ENCODE measurements around the gene CYP26B1.

Gene CYP26B1

GRCh38 chr2:72181616-72182015 lies 34.0 kb upstream of the CYP26B1 start:
- Histone ChIP-seq H3K79me2 (ENCODE audit: insufficient read depth, low read length) (no peaks in the 10 kb centered on the region), H3K9me3 (ENCODE audit: insufficient read depth, low read length, severe bottlenecking) (no peaks in the 10 kb centered on the region), H3K4me1 (ENCODE audit: insufficient read depth, low read length) (no peaks in the 10 kb centered on the region), H3K4me3 (ENCODE audit: low read depth in 1 of 2, low read length in 2 of 2) (no peak overlapping the region), H3K36me3 (ENCODE audit: insufficient read depth, low read length) (no peaks in the 10 kb centered on the region), H3K9ac (ENCODE audit: low read depth, low read length) (no peak overlapping the region), H3K4me2 (ENCODE audit: insufficient read depth, low read length) (no peak overlapping the region), H3K27me3 (ENCODE audit: insufficient read depth, low read length, poor library complexity) (no peaks in the 10 kb centered on the region), H3K27ac (ENCODE audit: low read length) (no peak overlapping the region), H4K20me1 (ENCODE audit: insufficient read depth, low read length) (no peaks in the 10 kb centered on the region), H2AFZ (ENCODE audit: low read depth, low read length) (no peak overlapping the region)
- ATAC-seq (ENCODE audit: insufficient read depth, low read depth) = no peak
- TF ChIP-seq EZH2 (IDR thresholded peaks at IDR 0.05; ENCODE audit: borderline replicate concordance, low read depth, low read length, severe bottlenecking) = no peak
- TF ChIP-seq, protein P1, sequence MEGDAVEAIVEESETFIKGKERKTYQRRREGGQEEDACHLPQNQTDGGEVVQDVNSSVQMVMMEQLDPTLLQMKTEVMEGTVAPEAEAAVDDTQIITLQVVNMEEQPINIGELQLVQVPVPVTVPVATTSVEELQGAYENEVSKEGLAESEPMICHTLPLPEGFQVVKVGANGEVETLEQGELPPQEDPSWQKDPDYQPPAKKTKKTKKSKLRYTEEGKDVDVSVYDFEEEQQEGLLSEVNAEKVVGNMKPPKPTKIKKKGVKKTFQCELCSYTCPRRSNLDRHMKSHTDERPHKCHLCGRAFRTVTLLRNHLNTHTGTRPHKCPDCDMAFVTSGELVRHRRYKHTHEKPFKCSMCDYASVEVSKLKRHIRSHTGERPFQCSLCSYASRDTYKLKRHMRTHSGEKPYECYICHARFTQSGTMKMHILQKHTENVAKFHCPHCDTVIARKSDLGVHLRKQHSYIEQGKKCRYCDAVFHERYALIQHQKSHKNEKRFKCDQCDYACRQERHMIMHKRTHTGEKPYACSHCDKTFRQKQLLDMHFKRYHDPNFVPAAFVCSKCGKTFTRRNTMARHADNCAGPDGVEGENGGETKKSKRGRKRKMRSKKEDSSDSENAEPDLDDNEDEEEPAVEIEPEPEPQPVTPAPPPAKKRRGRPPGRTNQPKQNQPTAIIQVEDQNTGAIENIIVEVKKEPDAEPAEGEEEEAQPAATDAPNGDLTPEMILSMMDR (IDR thresholded peaks at IDR 0.05; ENCODE audit: borderline replicate concordance, extremely low read depth, low read length, poor library complexity, severe bottlenecking) = no peak
- DNase-seq = no peak

DNA sequence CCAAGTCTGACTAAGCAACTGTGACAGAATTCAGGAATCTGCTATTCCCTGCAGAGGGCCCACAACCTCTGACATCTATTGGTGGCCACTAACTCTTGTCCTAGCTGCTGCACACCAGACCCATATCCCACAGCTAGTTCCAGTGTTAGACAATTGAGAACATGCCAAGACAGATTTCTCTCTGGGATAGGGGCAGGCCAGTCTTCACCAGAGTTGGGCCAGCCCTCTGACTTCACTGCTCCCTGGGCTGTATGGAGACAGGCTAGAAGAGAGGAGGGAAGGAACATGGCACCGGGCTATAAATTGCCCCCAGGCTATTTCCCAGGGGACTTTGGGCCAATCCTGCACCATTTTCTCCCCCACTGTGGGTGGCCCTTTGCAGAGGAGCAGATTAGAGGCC lies 32.7 kb upstream of the CYP26B1 start:
- no peak overlapping the region for H3K27ac ChIP-seq (ENCODE audit: low read length)
- H2AFZ ChIP-seq (ENCODE audit: low read depth, low read length) = no peak overlapping the region
- TF ChIP-seq, protein P1 (IDR thresholded peaks at IDR 0.05; ENCODE audit: borderline replicate concordance, extremely low read depth, low read length, poor library complexity, severe bottlenecking) = no peak
- no peak for TF ChIP-seq EZH2 (IDR thresholded peaks at IDR 0.05; ENCODE audit: borderline replicate concordance, low read depth, low read length, severe bottlenecking)
- no peaks in the 10 kb centered on the region for H3K36me3 ChIP-seq (ENCODE audit: insufficient read depth, low read length)
- H3K27me3 ChIP-seq (ENCODE audit: insufficient read depth, low read length, poor library complexity) = no peaks in the 10 kb centered on the region
- DNase-seq = no peak
- H3K4me3 ChIP-seq (ENCODE audit: low read depth in 1 of 2, low read length in 2 of 2) = no peak overlapping the region
- H3K4me2 ChIP-seq (ENCODE audit: insufficient read depth, low read length) = no peak overlapping the region
- H4K20me1 ChIP-seq (ENCODE audit: insufficient read depth, low read length) = no peaks in the 10 kb centered on the region
- no peaks in the 10 kb centered on the region for H3K4me1 ChIP-seq (ENCODE audit: insufficient read depth, low read length)
- H3K79me2 ChIP-seq (ENCODE audit: insufficient read depth, low read length) = no peaks in the 10 kb centered on the region
- H3K9me3 ChIP-seq (ENCODE audit: insufficient read depth, low read length, severe bottlenecking) = no peaks in the 10 kb centered on the region
- H3K9ac ChIP-seq (ENCODE audit: low read depth, low read length) = no peak overlapping the region
- ATAC-seq (ENCODE audit: insufficient read depth, low read depth) = no peak

- Histone ChIP-seq H3K9ac (ENCODE audit: low read depth, low read length) (no peak overlapping the region), H3K4me3 (ENCODE audit: low read depth in 1 of 2, low read length in 2 of 2) (no peak overlapping the region), H3K36me3 (ENCODE audit: insufficient read depth, low read length) (no peaks in the 10 kb centered on the region), H3K27me3 (ENCODE audit: insufficient read depth, low read length, poor library complexity) (no peaks in the 10 kb centered on the region), H3K4me1 (ENCODE audit: insufficient read depth, low read length) (no peaks in the 10 kb centered on the region), H2AFZ (ENCODE audit: low read depth, low read length) (no peak overlapping the region), H3K9me3 (ENCODE audit: insufficient read depth, low read length, severe bottlenecking) (no peaks in the 10 kb centered on the region), H3K79me2 (ENCODE audit: insufficient read depth, low read length) (no peaks in the 10 kb centered on the region), H3K4me2 (ENCODE audit: insufficient read depth, low read length) (no peak overlapping the region), H3K27ac (ENCODE audit: low read length) (no peak overlapping the region), H4K20me1 (ENCODE audit: insufficient read depth, low read length) (no peaks in the 10 kb centered on the region)
- DNase-seq (no peak), ATAC-seq (ENCODE audit: insufficient read depth, low read depth) (no peak)
- TF ChIP-seq, protein P1 (IDR thresholded peaks at IDR 0.05; ENCODE audit: borderline replicate concordance, extremely low read depth, low read length, poor library complexity, severe bottlenecking) = no peak
- TF ChIP-seq EZH2 (IDR thresholded peaks at IDR 0.05; ENCODE audit: borderline replicate concordance, low read depth, low read length, severe bottlenecking) = no peak
Measured at GRCh38 chr2:72178551-72178950, 30.9 kb upstream of the CYP26B1 start.

GRCh38 chr2:72176281-72176680 lies 28.6 kb upstream of the CYP26B1 start:
- Histone ChIP-seq H2AFZ (ENCODE audit: low read depth, low read length) (no peak overlapping the region), H3K27ac (ENCODE audit: low read length) (no peak overlapping the region), H4K20me1 (ENCODE audit: insufficient read depth, low read length) (no peaks in the 10 kb centered on the region), H3K4me2 (ENCODE audit: insufficient read depth, low read length) (no peak overlapping the region), H3K36me3 (ENCODE audit: insufficient read depth, low read length) (no peaks in the 10 kb centered on the region), H3K79me2 (ENCODE audit: insufficient read depth, low read length) (no peaks in the 10 kb centered on the region), H3K9me3 (ENCODE audit: insufficient read depth, low read length, severe bottlenecking) (no peaks in the 10 kb centered on the region), H3K27me3 (ENCODE audit: insufficient read depth, low read length, poor library complexity) (no peaks in the 10 kb centered on the region), H3K4me1 (ENCODE audit: insufficient read depth, low read length) (no peaks in the 10 kb centered on the region), H3K9ac (ENCODE audit: low read depth, low read length) (no peak overlapping the region), H3K4me3 (ENCODE audit: low read depth in 1 of 2, low read length in 2 of 2) (no peak overlapping the region)
- TF ChIP-seq, protein P1 (IDR thresholded peaks at IDR 0.05; ENCODE audit: borderline replicate concordance, extremely low read depth, low read length, poor library complexity, severe bottlenecking) = no peak
- no peak for TF ChIP-seq EZH2 (IDR thresholded peaks at IDR 0.05; ENCODE audit: borderline replicate concordance, low read depth, low read length, severe bottlenecking)
- DNase-seq (no peak), ATAC-seq (ENCODE audit: insufficient read depth, low read depth) (no peak)

Data from DND-41 (cell line).